A673 (cell line): ENCODE measurements around the gene STX8. TPM values are rescaled to one million over a fixed set of nuclear protein-coding genes. Genes with fewer than 3 reads are reported as not detected.

Experiments used
- BruUV-seq: library from RNA; stranded (reverse); fragments of 400-500 nt; replicated peaks from 2 replicates; lab custom pipeline; 2021; lab: Mats Ljungman, UMichigan
- CTCF ChIA-PET: fragments of 300-600 bp; sonication (Branson Sonifier 250); formaldehyde crosslinking; loops from one replicate; lab custom pipeline; 2022; ENCODE audit warnings: antibody characterized with exemption; lab: Charles Lee
- POLR2A ChIA-PET: fragments of 300-600 bp; sonication (Branson Sonifier 250); formaldehyde crosslinking; loops from one replicate; lab custom pipeline; 2022; ENCODE audit warnings: antibody characterized with exemption; ENCODE audit not compliant: low non-redundant PET; lab: Charles Lee
- DNase-seq: peaks from one replicate; pipeline ENCODE4 v3.0.0-alpha.2; 2015; ENCODE audit warnings: low spot score
- H3K27ac ChIP-seq: fragments of 200-600 bp; sonication (generic); 2 replicates; pipeline ENCODE4 v1.5.1; 2016; ENCODE audit warnings: mixed run types, low read depth, mild to moderate bottlenecking, mixed read lengths, antibody characterized with exemption, low read length; ENCODE audit not compliant: poor library complexity, severe bottlenecking
- H3K27me3 ChIP-seq: fragments of 200-600 bp; sonication (generic); replicated peaks from 2 replicates; pipeline ENCODE4 v1.6.1; 2017; ENCODE audit warnings: mixed run types, low read depth, mild to moderate bottlenecking, mixed read lengths, antibody characterized with exemption, low read length; ENCODE audit not compliant: insufficient read depth, poor library complexity
- H3K36me3 ChIP-seq: fragments of 200-600 bp; sonication (generic); 2 replicates; pipeline ENCODE4 v1.6.1; 2016; ENCODE audit warnings: mixed run types, mild to moderate bottlenecking, mixed read lengths, antibody characterized with exemption, low read length; ENCODE audit not compliant: insufficient read depth, poor library complexity, severe bottlenecking
- H3K4me1 ChIP-seq: fragments of 200-600 bp; sonication (generic); 2 replicates; pipeline ENCODE4 v1.6.1; 2017; ENCODE audit warnings: mixed run types, mild to moderate bottlenecking, mixed read lengths, antibody characterized with exemption, low read length; ENCODE audit not compliant: insufficient read depth, poor library complexity, severe bottlenecking
- H3K4me3 ChIP-seq: fragments of 200-600 bp; sonication (generic); 2 replicates; pipeline ENCODE4 v1.5.1; 2016; ENCODE audit warnings: low read depth, mixed run types, mild to moderate bottlenecking, mixed read lengths, low read length; ENCODE audit not compliant: poor library complexity, severe bottlenecking
- H3K9me3 ChIP-seq: fragments of 200-600 bp; sonication (generic); 2 replicates; pipeline ENCODE4 v1.6.1; 2016; ENCODE audit warnings: mixed run types, low read depth, mild to moderate bottlenecking, mixed read lengths, antibody characterized with exemption, low read length; ENCODE audit not compliant: poor library complexity, severe bottlenecking
- CTCF ChIP-seq: fragments of 300-800, 200-600 bp; sonication (generic); conservative IDR thresholded peaks from 2 replicates; pipeline ENCODE4 v1.5.1; 2017; ENCODE audit warnings: low read depth, mild to moderate bottlenecking, antibody characterized with exemption, low read length, moderate library complexity, mixed read lengths
- EZH2 ChIP-seq: fragments of 200-600 bp; sonication (generic); IDR thresholded peaks from 2 replicates; pipeline ENCODE4 v1.6.1; 2017; ENCODE audit warnings: borderline replicate concordance, low read depth, mild to moderate bottlenecking, mixed read lengths, antibody characterized with exemption, low read length; ENCODE audit not compliant: poor library complexity, severe bottlenecking
- intact Hi-C: fragments of 100-400 bp; cut with micrococcal nuclease; formaldehyde crosslinking; loops from one replicate; pipeline ENCODE4 v1.10.0; 2022; ENCODE audit not compliant: unreplicated experiment
- total RNA-seq: library from RNA; stranded (reverse); gene quantifications from 2 replicates; pipeline ENCODE4 v1.2.3, GENCODE V29; 2021

STX8 gene
- total RNA-seq, 1 experiment from 2014 or later = 51.4 TPM

- no peaks in the 10 kb centered on the region for H3K27me3 ChIP-seq
- no peaks in the 10 kb centered on the region for H3K4me1 ChIP-seq
- H3K4me3 ChIP-seq = no peak overlapping the region
- CTCF ChIA-PET = no interaction called here
- no peaks in the 10 kb centered on the region for H3K9me3 ChIP-seq
- H3K27ac ChIP-seq = no peak overlapping the region
- TF ChIP-seq EZH2 (no peak), CTCF (no peak)
- H3K36me3 ChIP-seq = no peaks in the 10 kb centered on the region
- DNase-seq = no peak
- BruUV-seq = no TSS peak
- POLR2A ChIA-PET = no interaction called here
- intact Hi-C loops = no loop called here
These were observed 291.7 kb downstream of the STX8 start for GRCh38 chr17:9283909-9284308.

DNA sequence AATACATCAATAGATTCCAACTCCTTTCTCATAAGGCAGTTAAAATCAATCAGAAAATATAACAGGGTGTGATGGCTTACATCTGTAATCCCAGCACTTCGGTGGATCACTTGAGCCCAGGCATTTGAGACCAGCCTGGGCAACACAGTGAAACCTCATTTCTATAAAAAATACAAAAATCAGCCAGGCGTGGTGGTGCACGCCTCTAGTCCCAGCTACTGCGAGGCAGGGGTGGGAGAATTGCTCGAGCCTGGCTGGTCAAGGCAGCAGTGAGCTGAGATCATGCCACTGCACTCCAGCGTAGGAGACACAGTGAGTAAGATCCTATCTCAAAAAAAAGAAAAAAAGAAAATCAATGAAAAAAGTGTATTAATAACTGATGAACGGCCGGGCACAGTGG is 295.7 kb downstream of the STX8 start:
- intact Hi-C loops = no loop called here
- no peaks in the 10 kb centered on the region for H3K27me3 ChIP-seq
- no peaks in the 10 kb centered on the region for H3K36me3 ChIP-seq
- no peaks in the 10 kb centered on the region for H3K4me1 ChIP-seq
- H3K4me3 ChIP-seq = no peak overlapping the region
- TF ChIP-seq CTCF = no peak
- TF ChIP-seq EZH2 = no peak
- no TSS peak for BruUV-seq
- no peak for DNase-seq
- ChIA-PET CTCF (no interaction called here), POLR2A (no interaction called here)
- H3K27ac ChIP-seq = no peak overlapping the region
- no peaks in the 10 kb centered on the region for H3K9me3 ChIP-seq

DNA sequence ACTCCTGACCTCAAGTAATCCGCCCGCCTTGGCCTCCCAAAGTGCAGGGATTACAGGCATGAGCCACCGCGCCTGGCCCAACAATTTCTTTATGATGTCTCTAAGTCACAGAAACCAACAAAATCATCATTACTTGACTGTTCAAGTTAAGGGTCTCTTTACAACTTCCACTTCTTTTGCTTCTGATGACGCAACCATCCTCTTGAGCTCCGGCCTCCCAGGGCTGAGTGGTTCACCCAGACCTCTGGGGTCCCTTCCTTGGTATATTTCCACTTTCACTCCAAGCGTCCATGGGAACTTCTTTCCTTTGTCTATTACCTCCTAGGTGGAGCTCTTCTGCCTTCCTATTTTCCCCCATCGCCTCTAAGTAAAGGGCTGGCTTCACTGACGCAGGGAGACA is 300.6 kb downstream of the STX8 start:
- no TSS peak for BruUV-seq
- Histone ChIP-seq H3K36me3 (no peaks in the 10 kb centered on the region), H3K9me3 (no peaks in the 10 kb centered on the region), H3K4me3 (no peak overlapping the region), H3K4me1 (no peaks in the 10 kb centered on the region), H3K27ac (no peak overlapping the region), H3K27me3 (no peaks in the 10 kb centered on the region)
- POLR2A ChIA-PET = no interaction called here
- DNase-seq = no peak
- CTCF ChIA-PET = no interaction called here
- intact Hi-C loops = no loop called here
- no peak for TF ChIP-seq EZH2
- TF ChIP-seq CTCF = no peak
